Psoas muscle (tissue), 8 donors: ENCODE measurements around the gene COPG1. TPM values are rescaled to one million over a fixed set of nuclear protein-coding genes. Genes with fewer than 3 reads are reported as not detected.
"Not testable (repeated sequence)": the region's sequence is repeated elsewhere in the genome, so short reads cannot be mapped to it uniquely, and the experiment has no call there.

ENCODE experiments used
- ATAC-seq, 4 donors: fragments of 200-7000 bp; cut with Tn5 transposase; one replicate each; pipeline ENCODE4 v1.9.1; 2020; ENCODE audit warnings: moderate library complexity in 3 of 4, mild to moderate bottlenecking in 2 of 4
- DNase-seq, 2 donors: peaks; one replicate each; pipeline ENCODE4 v3.0.0-alpha.2; 2020
- H3K27ac ChIP-seq: fragments of 200-600 bp; one replicate; pipeline ENCODE4 v1.8.0; 2022
- H3K27me3 ChIP-seq, 3 donors: fragments of 200-600 bp in 1 of 3; one replicate each; pipeline versions ENCODE4 v1.6.1 to v1.8.0; 2013 to 2022; ENCODE audit warnings: low read length in 2 of 3, mild to moderate bottlenecking in 2 of 3, moderate library complexity in 1 of 3; ENCODE audit not compliant: insufficient read depth in 3 of 3
- H3K36me3 ChIP-seq, 2 donors: fragments of 200-600 bp in 1 of 2; one replicate each; pipeline versions ENCODE4 v1.6.1 to v1.8.0; 2013 to 2022; ENCODE audit warnings: low read depth in 1 of 2, mild to moderate bottlenecking in 1 of 2, moderate library complexity in 1 of 2; ENCODE audit not compliant: insufficient read depth in 1 of 2
- H3K4me1 ChIP-seq: fragments of 200-600 bp; one replicate; pipeline ENCODE4 v1.8.0; 2022
- H3K4me3 ChIP-seq: fragments of 200-600 bp; one replicate; pipeline ENCODE4 v1.8.0; 2022; ENCODE audit warnings: mild to moderate bottlenecking
- H3K9me3 ChIP-seq: fragments of 200-600 bp; one replicate; pipeline ENCODE4 v1.8.0; 2022
- WGBS, 3 donors: extraction: QIAGEN DNeasy Blood & Tissue Kit; methylation state at CpG; one replicate each; pipeline versions ENCODE4 v1.1.6 to v1.1.7; 2013; 5-methylcytosine and 5-hydroxymethylcytosine counted together
- intact Hi-C, 2 donors: fragments of 100-400 bp; cut with DNase I; formaldehyde crosslinking; loops; one replicate each; pipeline versions ENCODE4 v1.11.0 to v1.14.2; 2022
- polyA plus RNA-seq, 3 donors: library from polyadenylated mRNA; stranded (reverse); fragments of 200-250 nt; gene quantifications; one replicate each; pipeline ENCODE4 v1.2.3, GENCODE V29; 2013
- total RNA-seq, 4 donors: library from RNA; stranded (reverse); fragmentation: NEBNext Ultra II Directional in 2 of 4; extraction: Animal tissue kit (Norgen Biotek cat#: 25700) in 2 of 4; gene quantifications; one replicate each; pipeline versions ENCODE4 v1.2.1 to v1.2.4, GENCODE V29; 2021 to 2023
- TF ChIP-seq, protein P1 (sequence below): fragments of 200-600 bp; IDR thresholded peaks from one replicate; pipeline ENCODE4 v1.8.0; 2022; ENCODE audit warnings: antibody characterized with exemption
- donor health status: healthy with polysubstance abuse.
- donor health status: DM: no; HTN: no; CAD: no; lungs with moderate emphysema.
- donor health status: Bipolar disorder and iron deficiency.
- donor health status: healthy.
- donor health status: DM: yes; HTN: yes; CAD: no.
- donor health status: DM: no; HTN: no; CAD: no.
- donor health status: DM: no; HTN: no; CAD: no.
- donor health status: DM: yes; HTN: yes; CAD: no.

COPG1 gene
- total and polyA plus RNA-seq, 7 donors = 58.4 to 96.1 (median 66.9) TPM

DNA sequence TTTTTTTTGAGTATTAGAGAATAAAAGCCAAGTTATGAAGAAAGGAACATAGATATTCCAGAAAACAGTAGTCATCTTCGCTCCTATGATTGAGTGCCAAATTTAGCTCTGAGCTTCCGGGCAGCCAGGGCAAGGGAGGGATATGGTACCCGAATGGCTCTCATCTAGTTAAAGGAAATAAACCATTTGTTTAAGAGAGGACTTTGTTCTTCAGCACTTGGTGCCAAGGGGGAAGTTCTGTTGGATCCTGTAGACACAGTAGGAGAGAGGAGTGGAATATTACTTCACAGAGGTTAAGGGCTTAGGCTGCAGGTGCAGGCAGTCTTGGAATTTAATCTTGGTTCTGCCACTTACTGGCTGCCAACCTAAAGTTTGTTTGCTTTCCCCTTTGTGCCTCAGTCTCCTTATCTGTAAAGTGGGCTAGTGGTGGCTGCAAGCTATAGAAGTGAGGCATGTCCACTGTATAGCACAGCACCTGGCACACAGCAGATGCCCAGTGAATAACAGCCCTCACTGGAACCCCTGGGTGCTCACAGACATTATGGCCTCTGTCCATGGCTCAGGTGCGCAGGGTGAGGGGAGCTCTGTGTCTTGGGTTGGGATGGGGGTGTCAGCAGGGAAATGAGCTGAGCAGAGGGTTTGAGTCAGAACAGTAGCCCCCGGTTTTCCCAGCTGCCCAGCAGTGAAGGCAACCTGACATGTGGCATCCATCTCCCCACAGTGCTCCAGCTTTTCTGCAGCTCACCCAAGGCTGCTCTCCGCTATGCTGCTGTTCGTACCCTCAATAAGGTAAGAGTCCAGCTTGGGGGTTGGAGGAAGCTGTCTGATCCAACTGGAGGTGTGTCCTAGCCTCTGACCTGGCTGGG is 10.4 kb downstream of the COPG1 start:
- H3K36me3 ChIP-seq = peaks cover 22 to 99% of the 10 kb centered on the region in 2 donors
- TF ChIP-seq, protein P1, sequence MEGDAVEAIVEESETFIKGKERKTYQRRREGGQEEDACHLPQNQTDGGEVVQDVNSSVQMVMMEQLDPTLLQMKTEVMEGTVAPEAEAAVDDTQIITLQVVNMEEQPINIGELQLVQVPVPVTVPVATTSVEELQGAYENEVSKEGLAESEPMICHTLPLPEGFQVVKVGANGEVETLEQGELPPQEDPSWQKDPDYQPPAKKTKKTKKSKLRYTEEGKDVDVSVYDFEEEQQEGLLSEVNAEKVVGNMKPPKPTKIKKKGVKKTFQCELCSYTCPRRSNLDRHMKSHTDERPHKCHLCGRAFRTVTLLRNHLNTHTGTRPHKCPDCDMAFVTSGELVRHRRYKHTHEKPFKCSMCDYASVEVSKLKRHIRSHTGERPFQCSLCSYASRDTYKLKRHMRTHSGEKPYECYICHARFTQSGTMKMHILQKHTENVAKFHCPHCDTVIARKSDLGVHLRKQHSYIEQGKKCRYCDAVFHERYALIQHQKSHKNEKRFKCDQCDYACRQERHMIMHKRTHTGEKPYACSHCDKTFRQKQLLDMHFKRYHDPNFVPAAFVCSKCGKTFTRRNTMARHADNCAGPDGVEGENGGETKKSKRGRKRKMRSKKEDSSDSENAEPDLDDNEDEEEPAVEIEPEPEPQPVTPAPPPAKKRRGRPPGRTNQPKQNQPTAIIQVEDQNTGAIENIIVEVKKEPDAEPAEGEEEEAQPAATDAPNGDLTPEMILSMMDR = no peak
- DNase-seq = no peak
- H3K27ac ChIP-seq = no peak overlapping the region
- H3K9me3 ChIP-seq = no peaks in the 10 kb centered on the region
- no peaks in the 10 kb centered on the region for H3K27me3 ChIP-seq
- 88 to 91% (median 90%) methylated on average over 7 of the region's 7 CpGs for WGBS, 3 donors
- H3K4me1 ChIP-seq = no peaks in the 10 kb centered on the region
- ATAC-seq = no peak
- intact Hi-C loops = loop anchor here in 1 of 2 donors (10.0 kb wide), 1 partner anchor 205 kb away; no protein-coding TSS in a partner anchor
- H3K4me3 ChIP-seq = no peak overlapping the region

DNA sequence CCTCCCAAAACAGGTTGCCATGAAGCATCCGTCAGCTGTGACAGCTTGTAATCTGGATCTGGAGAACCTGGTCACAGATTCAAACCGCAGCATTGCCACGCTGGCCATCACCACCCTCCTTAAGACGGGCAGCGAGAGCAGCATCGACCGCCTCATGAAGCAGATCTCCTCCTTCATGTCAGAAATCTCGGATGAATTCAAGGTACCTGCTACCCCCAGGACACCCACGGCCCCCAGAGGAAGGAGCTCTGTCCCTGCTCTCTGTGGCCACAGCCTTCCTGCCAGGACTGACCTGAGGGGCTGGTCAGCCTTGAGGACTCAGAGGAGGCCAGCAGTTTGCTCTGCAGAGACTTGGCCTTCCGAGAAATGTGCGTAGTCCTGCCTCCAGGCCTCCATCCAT is 11.2 kb downstream of the COPG1 start:
- Histone ChIP-seq H3K4me3 (no peak overlapping the region), H3K27me3 (no peaks in the 10 kb centered on the region), H3K27ac (no peak overlapping the region), H3K4me1 (no peaks in the 10 kb centered on the region), H3K36me3 (peaks cover 22 to 99% of the 10 kb centered on the region in 2 donors), H3K9me3 (no peaks in the 10 kb centered on the region)
- TF ChIP-seq, protein P1 = no peak
- ATAC-seq (no peak), DNase-seq (no peak)
- intact Hi-C loops = no loop called here
- 93 to 95% (median 94%) methylated on average over 11 of the region's 11 CpGs for WGBS, 3 donors

DNA sequence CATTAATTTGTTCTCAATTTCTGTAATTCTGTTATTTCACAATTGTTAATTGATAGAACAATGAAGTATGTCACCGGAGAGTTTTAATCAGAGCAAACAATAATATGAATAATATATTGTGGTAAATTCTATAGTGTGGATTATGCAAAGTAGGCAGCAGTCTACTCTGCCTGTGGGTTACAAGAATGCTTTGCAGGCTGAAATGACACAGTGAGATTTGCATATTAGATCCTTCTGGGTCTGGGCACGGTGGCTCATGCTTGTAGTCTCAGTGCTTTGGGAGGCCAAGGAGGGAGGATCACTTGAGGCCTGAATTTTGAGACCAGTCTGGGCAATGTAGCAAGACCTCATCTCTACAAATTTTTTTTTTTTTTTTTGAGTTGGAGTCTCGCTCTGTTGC is 12.5 kb downstream of the COPG1 start:
- TF ChIP-seq, protein P1 = no peak
- WGBS, 3 donors = 93 to 95% (median 94%) methylated on average over 2 to 3 of the region's 3 CpGs
- Histone ChIP-seq H3K27me3 (no peaks in the 10 kb centered on the region), H3K4me3 (no peak overlapping the region), H3K36me3 (peaks cover 22 to 99% of the 10 kb centered on the region in 2 donors), H3K27ac (no peak overlapping the region), H3K9me3 (no peaks in the 10 kb centered on the region), H3K4me1 (no peaks in the 10 kb centered on the region)
- ATAC-seq (no peak), DNase-seq (no peak)
- intact Hi-C loops = no loop called here

DNA sequence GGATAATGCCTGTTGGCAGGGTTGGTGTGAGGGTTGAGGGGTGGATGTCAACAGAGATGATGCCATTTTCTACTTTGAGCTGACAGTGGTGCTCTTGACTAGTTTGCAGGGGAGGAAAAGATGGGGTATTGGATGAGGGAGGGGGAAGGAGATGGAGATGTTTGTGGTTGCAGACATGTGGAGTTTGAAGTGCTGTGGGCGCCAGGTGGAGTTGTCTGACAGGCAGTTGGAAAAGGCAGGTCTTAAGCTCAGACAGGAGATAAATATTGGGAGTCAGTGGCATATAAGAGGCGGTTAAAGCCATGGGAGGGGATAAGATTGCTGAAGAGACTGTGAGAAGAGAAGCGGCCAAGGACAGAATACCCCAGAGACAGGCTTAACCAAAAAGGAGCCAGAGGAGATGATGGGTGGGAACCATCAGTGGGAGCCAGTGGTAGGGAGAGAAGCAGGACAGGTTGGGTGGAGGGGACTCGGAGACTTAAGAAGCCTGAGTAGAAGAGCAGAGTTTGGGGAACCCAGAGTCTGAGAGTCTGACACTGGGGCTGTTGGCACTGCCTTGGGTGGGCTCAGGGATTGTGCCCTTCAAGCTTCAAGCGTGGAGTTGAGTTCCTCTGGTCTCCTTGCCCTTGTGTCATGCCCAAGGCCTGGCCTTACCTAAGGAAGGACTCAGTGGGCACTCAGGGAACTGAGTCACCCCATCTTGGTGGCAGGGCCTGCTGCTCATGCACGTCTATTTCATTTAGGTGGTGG is 13.9 kb downstream of the COPG1 start:
- Histone ChIP-seq H3K27ac (no peak overlapping the region), H3K4me3 (no peak overlapping the region), H3K9me3 (no peaks in the 10 kb centered on the region), H3K36me3 (peaks cover 16 to 99% of the 10 kb centered on the region in 2 donors), H3K4me1 (no peaks in the 10 kb centered on the region), H3K27me3 (no peaks in the 10 kb centered on the region)
- TF ChIP-seq, protein P1 = no peak
- no peak for DNase-seq
- intact Hi-C loops = no loop called here
- ATAC-seq = no peak
- WGBS, 3 donors = 86 to 88% (median 88%) methylated on average over 6 of the region's 6 CpGs

DNA sequence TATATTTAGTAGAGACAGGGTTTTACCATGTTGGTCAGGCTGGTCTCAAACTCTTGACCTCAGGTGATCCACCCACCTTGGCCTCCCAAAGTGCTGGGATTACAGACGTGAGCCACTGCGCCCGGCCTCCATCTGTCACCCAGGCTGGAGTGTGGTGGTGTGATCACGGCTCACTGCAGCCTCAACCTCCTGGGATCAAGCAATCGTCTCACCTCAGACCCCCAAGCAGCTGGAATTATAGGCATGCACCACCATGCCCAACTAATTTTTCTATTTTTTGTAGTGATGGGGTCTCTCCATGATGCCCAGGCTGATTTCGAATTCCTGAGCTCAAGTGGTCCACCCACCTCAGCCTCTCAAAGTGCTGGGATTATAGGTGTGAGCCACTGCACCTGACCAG is 15.6 kb downstream of the COPG1 start:
- H3K4me3 ChIP-seq, H3K9me3 ChIP-seq, H3K27ac ChIP-seq, intact Hi-C loops, DNase-seq, H3K4me1 ChIP-seq, ATAC-seq, H3K27me3 ChIP-seq: not testable (repeated sequence)
- WGBS, 3 donors = 76 to 95% (median 85%) methylated on average over 6 of the region's 6 CpGs
- peaks cover 24 to 99% of the 10 kb centered on the region in 2 donors for H3K36me3 ChIP-seq
